Measurements from ENCODE around the gene ANKFY1. TPM values are rescaled to one million over a fixed set of nuclear protein-coding genes. Genes with fewer than 3 reads are reported as not detected.

Gene ANKFY1
- total and polyA plus RNA-seq, 2 experiments from 2014 or later: 18.6 to 32.8 TPM

GRCh38 chr17:4150096-4150495 lies 113.7 kb downstream of the ANKFY1 start:
- Histone ChIP-seq H3K36me3 (replicated peaks; ENCODE audit: insufficient read depth, low read depth) (no peaks in the 10 kb centered on the region), H3K27ac (no peak overlapping the region), H4K20me1 (ENCODE audit: insufficient read depth, poor library complexity, severe bottlenecking) (no peaks in the 10 kb centered on the region), H2AFZ (no peak overlapping the region), H3K9me2 (replicated peaks; ENCODE audit: insufficient read depth) (no peaks in the 10 kb centered on the region), H3K79me2 (peaks cover 15% of the 10 kb centered on the region), H3K9me3 (ENCODE audit: low read depth) (no peaks in the 10 kb centered on the region), H3K4me3 (no peak overlapping the region), H3K27me3 (no peaks in the 10 kb centered on the region), H3K4me1 (ENCODE audit: insufficient read depth) (peaks cover 2% of the 10 kb centered on the region), H3K4me2 (no peak overlapping the region)
- no peak for DNase-seq (ENCODE audit: low spot score)
- WGBS (ENCODE audit: low lambda C conversion rate, missing lambda C conversion rate): 85% methylated on average over 6 of the region's 6 CpGs
- no peak for TF ChIP-seq EZH2 (IDR thresholded peaks at IDR 0.05; ENCODE audit: borderline replicate concordance)
- TF ChIP-seq EZH2phosphoT487 (IDR thresholded peaks at IDR 0.05; ENCODE audit: low read depth, severe bottlenecking, unreplicated experiment): no peak
- TF ChIP-seq, protein P1, sequence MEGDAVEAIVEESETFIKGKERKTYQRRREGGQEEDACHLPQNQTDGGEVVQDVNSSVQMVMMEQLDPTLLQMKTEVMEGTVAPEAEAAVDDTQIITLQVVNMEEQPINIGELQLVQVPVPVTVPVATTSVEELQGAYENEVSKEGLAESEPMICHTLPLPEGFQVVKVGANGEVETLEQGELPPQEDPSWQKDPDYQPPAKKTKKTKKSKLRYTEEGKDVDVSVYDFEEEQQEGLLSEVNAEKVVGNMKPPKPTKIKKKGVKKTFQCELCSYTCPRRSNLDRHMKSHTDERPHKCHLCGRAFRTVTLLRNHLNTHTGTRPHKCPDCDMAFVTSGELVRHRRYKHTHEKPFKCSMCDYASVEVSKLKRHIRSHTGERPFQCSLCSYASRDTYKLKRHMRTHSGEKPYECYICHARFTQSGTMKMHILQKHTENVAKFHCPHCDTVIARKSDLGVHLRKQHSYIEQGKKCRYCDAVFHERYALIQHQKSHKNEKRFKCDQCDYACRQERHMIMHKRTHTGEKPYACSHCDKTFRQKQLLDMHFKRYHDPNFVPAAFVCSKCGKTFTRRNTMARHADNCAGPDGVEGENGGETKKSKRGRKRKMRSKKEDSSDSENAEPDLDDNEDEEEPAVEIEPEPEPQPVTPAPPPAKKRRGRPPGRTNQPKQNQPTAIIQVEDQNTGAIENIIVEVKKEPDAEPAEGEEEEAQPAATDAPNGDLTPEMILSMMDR (IDR thresholded peaks at IDR 0.05; ENCODE audit: poor library complexity): no peak

GRCh38 chr17:4148611-4149308 lies 115.0 kb downstream of the ANKFY1 start:
- Histone ChIP-seq H3K4me3 (no peak overlapping the region), H3K36me3 (replicated peaks; ENCODE audit: insufficient read depth, low read depth) (no peaks in the 10 kb centered on the region), H3K4me1 (ENCODE audit: insufficient read depth) (peaks cover 9% of the 10 kb centered on the region), H3K79me2 (peaks cover 18% of the 10 kb centered on the region), H3K9me3 (ENCODE audit: low read depth) (no peaks in the 10 kb centered on the region), H3K4me2 (no peak overlapping the region), H3K9me2 (replicated peaks; ENCODE audit: insufficient read depth) (no peaks in the 10 kb centered on the region), H3K27me3 (no peaks in the 10 kb centered on the region), H3K27ac (no peak overlapping the region), H4K20me1 (ENCODE audit: insufficient read depth, poor library complexity, severe bottlenecking) (no peaks in the 10 kb centered on the region), H2AFZ (no peak overlapping the region)
- 83% methylated on average over 11 of the region's 11 CpGs for WGBS (ENCODE audit: low lambda C conversion rate, missing lambda C conversion rate)
- no peak for DNase-seq (ENCODE audit: low spot score)
- no peak for TF ChIP-seq EZH2phosphoT487 (IDR thresholded peaks at IDR 0.05; ENCODE audit: low read depth, severe bottlenecking, unreplicated experiment)
- no peak for TF ChIP-seq EZH2 (IDR thresholded peaks at IDR 0.05; ENCODE audit: borderline replicate concordance)
- TF ChIP-seq, protein P1 (IDR thresholded peaks at IDR 0.05; ENCODE audit: poor library complexity): no peak

GRCh38 chr17:4147751-4148310 lies 115.9 kb downstream of the ANKFY1 start:
- H3K4me2 ChIP-seq: no peak overlapping the region
- 95% methylated on average over 8 of the region's 8 CpGs for WGBS (ENCODE audit: low lambda C conversion rate, missing lambda C conversion rate)
- no peak overlapping the region for H2AFZ ChIP-seq
- TF ChIP-seq EZH2phosphoT487 (IDR thresholded peaks at IDR 0.05; ENCODE audit: low read depth, severe bottlenecking, unreplicated experiment): no peak
- no peak for TF ChIP-seq EZH2 (IDR thresholded peaks at IDR 0.05; ENCODE audit: borderline replicate concordance)
- TF ChIP-seq, protein P1 (IDR thresholded peaks at IDR 0.05; ENCODE audit: poor library complexity): no peak
- no peak overlapping the region for H3K27ac ChIP-seq
- H3K79me2 ChIP-seq: peaks cover 18% of the 10 kb centered on the region
- H3K4me3 ChIP-seq: no peak overlapping the region
- H3K9me2 ChIP-seq (replicated peaks; ENCODE audit: insufficient read depth): no peaks in the 10 kb centered on the region
- no peaks in the 10 kb centered on the region for H3K27me3 ChIP-seq
- peaks cover 9% of the 10 kb centered on the region for H3K4me1 ChIP-seq (ENCODE audit: insufficient read depth)
- no peaks in the 10 kb centered on the region for H3K36me3 ChIP-seq (replicated peaks; ENCODE audit: insufficient read depth, low read depth)
- no peaks in the 10 kb centered on the region for H4K20me1 ChIP-seq (ENCODE audit: insufficient read depth, poor library complexity, severe bottlenecking)
- no peaks in the 10 kb centered on the region for H3K9me3 ChIP-seq (ENCODE audit: low read depth)
- no peak for DNase-seq (ENCODE audit: low spot score)

Data from hepatocyte (in vitro differentiated cells).